Epidermal melanocyte (primary cell): ENCODE results near the gene CSHL1.
"Not testable (repeated sequence)": the region's sequence is repeated elsewhere in the genome, so short reads cannot be mapped to it uniquely, and the experiment has no call there.

ENCODE experiments used
- DNase-seq: peaks from one replicate; pipeline ENCODE4 v3.0.0; 2011; ENCODE audit warnings: low spot score; ENCODE audit not compliant: insufficient read length

The CSHL1 gene

GRCh38 chr17:63940584-63940983 is 29.5 kb upstream of the CSHL1 start:
- no peak for DNase-seq

- DNase-seq = no peak
Measured at GRCh38 chr17:63939884-63940283, 28.8 kb upstream of the CSHL1 start.

DNA sequence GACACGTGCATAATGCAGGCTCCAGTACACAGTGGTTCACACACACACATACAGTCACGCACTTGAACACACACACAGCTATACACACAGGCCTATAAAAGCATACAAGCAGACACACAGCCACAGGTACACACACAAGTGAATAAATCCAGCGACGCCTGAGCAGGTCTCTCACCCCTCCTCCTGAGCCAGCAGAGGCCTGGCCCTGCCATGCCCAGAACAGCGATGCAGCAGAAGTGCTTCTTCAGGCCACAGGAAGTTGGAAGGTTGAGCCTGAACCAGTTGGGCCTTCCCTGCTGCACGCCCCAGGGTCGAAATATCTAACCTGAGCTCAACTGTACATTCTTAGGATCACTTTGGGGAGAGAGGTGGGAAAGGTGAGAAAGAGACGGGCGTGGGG is 28.3 kb upstream of the CSHL1 start:
- no peak for DNase-seq

GRCh38 chr17:63937920-63938319 is 26.9 kb upstream of the CSHL1 start:
- DNase-seq = no peak

- no peak for DNase-seq
Measured at GRCh38 chr17:63937319-63937718, 26.3 kb upstream of the CSHL1 start.

DNA sequence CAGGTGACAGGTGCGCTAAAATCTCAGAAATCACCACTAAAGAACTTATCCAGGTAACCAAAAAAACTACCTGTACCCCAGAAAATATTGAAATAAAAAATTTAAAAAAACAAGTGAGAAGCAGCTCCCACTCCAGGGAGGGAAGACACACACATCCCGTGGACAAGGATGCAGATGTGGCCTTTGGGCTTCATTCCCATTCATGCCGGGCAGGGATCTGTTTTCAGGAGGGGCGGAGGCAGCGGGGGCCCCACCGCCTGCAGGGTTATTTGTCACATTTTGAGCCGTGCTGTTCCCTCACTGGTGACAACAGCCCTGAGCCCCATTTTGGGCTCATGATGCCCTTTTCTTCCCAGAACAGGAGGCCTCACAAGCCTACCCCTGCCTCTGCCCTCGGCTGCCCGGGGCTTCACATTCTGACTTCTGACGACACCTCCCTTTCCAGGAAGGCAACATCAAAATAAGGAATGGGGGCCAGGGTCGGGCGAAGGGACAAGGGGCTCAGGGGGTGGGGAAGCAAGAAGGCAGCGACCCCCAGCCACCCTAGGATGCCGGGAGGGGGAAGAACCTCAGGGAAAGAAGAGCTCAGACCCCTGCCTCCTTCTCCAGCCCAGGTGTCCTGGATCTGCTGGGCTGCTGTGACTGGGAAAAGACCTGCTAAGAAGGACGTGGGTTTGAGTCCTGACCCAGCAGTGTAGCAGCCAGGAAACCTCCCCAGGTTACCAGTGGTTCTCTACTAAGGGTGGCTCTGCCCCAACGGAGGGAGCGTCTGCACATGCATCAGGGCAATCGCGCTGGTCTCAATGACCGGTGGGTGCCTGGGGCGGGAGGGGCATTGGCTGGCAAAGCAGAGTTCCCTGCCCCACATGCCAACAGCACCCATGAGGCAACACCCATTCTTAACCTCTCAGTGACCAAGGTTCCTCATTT is 23.4 kb upstream of the CSHL1 start:
- no peak for DNase-seq

DNA sequence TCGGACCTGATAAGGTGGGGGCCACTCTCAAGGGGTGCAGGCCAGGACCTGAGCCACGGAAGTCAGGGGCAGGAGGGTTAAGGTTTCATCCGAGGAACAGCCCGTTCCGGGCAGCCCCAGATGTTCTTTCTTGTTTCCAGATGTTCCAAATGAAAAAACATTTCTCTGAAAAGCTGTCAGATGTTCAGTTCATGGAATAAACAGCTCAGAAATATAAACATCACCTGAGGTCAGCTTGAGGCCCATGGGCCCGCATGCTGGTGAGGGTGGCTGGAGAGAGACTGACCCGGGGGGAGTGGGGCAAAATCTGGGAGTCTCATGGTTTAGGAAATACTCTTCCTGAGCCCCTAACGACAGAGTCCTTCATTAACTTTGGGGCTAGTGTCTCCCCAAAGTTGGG is 22.5 kb upstream of the CSHL1 start:
- DNase-seq = no peak

DNA sequence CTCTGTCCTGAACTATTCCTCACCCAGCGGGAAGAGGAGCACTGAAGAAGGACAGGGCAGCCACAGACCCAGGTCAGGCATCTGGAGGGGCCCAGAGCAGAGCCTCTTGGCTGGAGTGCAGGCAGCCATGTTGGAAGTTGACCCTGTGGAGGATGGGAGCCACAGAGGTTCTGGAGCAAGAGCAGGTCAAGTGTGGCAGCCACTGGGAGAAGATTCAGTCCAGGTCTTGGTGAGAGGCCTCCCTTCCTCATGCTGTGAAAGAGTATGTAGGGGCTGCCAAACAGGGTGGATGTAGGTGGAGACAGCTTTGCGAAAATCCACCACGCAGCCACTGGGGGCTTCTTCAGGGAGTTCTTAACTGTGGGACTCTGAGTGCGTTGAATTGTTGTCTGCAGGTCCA is 21.7 kb upstream of the CSHL1 start:
- no peak for DNase-seq

GRCh38 chr17:63931981-63932561 is 21.0 kb upstream of the CSHL1 start, which contains the start of gene CD79B:
Gene CD79B, minus strand, starts transcription at chr17:63932331. Its CDS starts 70 bp downstream, at chr17:63932261.
- DNase-seq = peak; percentile 11

GRCh38 chr17:63930951-63931575 is 20.0 kb upstream of the CSHL1 start:
- peak; percentile 28 for DNase-seq

- DNase-seq = peak; percentile 16
Measured at GRCh38 chr17:63929860-63930766, 19.1 kb upstream of the CSHL1 start.

- DNase-seq = peak; percentile 4
Measured at GRCh38 chr17:63928966-63929695, 18.1 kb upstream of the CSHL1 start.

GRCh38 chr17:63928172-63928666 is 17.2 kb upstream of the CSHL1 start:
- DNase-seq = peak; percentile 4

DNA sequence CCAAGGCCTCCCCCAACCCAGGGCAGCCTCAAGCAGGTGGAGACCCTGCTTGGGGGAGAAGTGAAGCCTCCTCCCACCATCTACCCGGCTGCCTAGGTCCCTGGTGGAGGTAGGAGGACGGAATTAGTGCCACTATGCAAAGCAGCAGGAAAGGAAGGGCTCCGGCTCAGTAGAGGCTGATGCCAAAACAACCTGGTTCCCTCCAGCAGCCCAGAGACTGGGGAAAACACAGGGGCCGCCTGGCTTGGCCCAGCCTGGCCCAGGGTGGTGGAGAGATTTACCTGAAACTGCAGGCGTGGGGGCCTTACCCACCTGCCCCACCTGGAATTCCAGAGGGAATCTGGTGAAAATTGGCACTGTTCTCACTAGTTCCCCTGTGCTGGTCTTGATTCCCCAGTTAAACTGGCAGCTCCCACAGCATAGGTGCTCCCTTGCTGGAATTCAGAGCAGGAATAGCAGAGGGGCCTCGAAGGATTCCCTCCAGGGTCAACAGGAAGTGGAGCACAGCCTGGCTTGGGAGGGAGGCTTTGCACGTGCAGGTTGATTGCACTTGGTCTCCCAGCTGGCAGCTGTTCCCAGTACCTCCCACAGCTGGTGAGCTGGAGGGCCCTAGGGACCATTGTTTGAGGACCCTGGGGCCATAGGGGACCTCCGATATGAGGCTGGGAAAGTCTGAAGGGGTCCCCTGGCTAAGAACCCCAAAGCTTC is 16.6 kb upstream of the CSHL1 start:
- peak; percentile 3 for DNase-seq

GRCh38 chr17:63926164-63926563 is 15.1 kb upstream of the CSHL1 start:
- DNase-seq = peak; percentile 5

DNA sequence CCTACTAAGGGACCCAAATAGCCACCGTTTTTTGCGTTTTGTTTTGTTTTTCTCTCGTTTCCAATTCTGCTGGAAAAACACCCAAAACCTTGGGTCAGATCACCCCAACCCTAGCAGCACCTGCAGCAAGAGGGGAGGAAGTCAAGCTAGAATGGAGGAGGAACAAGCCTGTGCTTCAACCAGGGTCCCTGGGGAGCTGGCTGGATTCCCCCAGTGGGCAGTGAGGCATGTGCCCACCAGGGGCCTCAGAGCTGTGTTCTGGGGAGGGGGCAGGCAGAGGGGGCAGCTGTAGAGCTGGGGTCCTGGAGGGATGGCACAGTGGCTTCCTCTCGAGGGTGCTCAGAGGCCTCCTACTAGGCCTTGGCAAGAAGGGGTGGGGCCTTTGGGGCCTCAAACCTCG is 14.6 kb upstream of the CSHL1 start:
- peak; percentile 1 for DNase-seq

- DNase-seq = not testable (repeated sequence)
Measured at GRCh38 chr17:63922402-63922801, 11.3 kb upstream of the CSHL1 start.

DNA sequence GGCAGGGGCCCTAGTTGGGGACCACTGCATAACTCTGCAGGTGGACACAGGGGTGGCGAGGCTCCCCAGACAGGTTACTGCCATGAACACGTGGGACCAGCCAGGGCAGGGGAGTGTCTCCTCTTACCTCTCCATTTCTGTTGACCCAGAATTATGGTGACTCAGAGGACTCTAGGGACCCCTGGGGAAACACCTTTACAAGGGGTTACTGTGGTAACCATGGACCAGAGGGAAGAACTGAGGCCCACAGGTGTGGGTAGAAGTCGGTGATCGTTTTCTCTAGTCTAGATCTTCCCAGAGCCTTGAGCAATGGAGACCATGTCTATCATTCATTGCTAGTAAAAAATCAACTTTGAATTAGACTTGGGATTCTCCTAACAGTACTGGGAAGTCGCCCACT is 9.7 kb upstream of the CSHL1 start:
- DNase-seq = not testable (repeated sequence)

GRCh38 chr17:63920050-63920449 is 9.0 kb upstream of the CSHL1 start:
- not testable (repeated sequence) for DNase-seq

DNA sequence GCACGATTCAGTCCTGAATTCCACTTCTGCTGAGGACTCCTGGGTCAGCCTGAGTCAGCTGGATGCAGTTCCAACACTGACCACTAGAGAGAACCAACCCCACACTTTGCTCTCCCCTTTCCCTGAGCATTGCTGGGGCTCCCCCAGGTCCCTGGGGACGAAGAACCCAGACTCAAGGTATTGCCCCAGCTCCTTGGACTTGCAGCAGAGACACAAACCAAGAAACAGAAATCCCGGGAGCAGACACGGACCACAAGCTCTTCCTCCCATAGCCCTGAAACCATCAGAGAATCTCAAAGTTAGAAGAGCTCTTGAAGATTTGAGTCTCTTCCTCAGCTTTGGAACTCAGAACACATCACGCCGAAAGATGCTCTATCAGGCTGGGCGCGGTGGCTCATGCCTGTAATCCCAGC is 8.3 kb upstream of the CSHL1 start:
- peak; percentile 81 for DNase-seq
